HCT116 (cell line): ENCODE data around the gene ERI2. TPM values are rescaled to one million over a fixed set of nuclear protein-coding genes. Genes with fewer than 3 reads are reported as not detected.

ENCODE experiments used
- ATAC-seq: fragments of 200-7000 bp; cut with Tn5 transposase; 2 replicates; pipeline ENCODE4 v1.9.1; 2020; ENCODE audit warnings: mild to moderate bottlenecking, moderate library complexity
- BruUV-seq: library from RNA; stranded (reverse); fragments of 400-500 nt; replicated peaks from 2 replicates; lab custom pipeline; 2021; lab: Mats Ljungman, UMichigan
- CTCF ChIA-PET: fragments of 300-600 bp; sonication (Branson Sonifier 250); formaldehyde crosslinking; loops from one replicate; lab custom pipeline; 2021; ENCODE audit warnings: antibody characterized with exemption; lab: Charles Lee
- POLR2A ChIA-PET: fragments of 300-600, 350-600 bp; sonication (Branson Sonifier 250); formaldehyde crosslinking; loops from one replicate; lab custom pipeline; 2021; ENCODE audit warnings: antibody characterized with exemption; lab: Charles Lee
- RAD21 ChIA-PET, 2 experiments: fragments of 300-600 bp; sonication (Branson Sonifier 250); formaldehyde crosslinking; loops; one replicate each; lab custom pipeline; 2023; ENCODE audit warnings: low total read pairs in 2 of 2; ENCODE audit not compliant: uncharacterized antibody in 2 of 2, unreplicated experiment in 2 of 2, low non-redundant PET in 1 of 2; lab: Charles Lee
- DNase-seq: peaks from one replicate; pipeline ENCODE4 v3.0.0-alpha.2; 2010; ENCODE audit warnings: low read depth, low spot score
- H2AFZ ChIP-seq: fragments of 200-600 bp; shearing (Covaris generic), sonication (generic); 2 replicates; pipeline ENCODE4 v1.6.1; 2017; ENCODE audit warnings: low read depth, mixed run types, mixed read lengths, antibody characterized with exemption, low read length; ENCODE audit not compliant: poor library complexity, severe bottlenecking
- H3K27ac ChIP-seq: 2 replicates; pipeline ENCODE4 v1.5.1; 2012; ENCODE audit warnings: low read depth, low read length
- H3K27me3 ChIP-seq: fragments of 200-600 bp; sonication (generic); 2 replicates; pipeline ENCODE4 v1.6.1; 2016; ENCODE audit warnings: mixed run types, low read length, mixed read lengths; ENCODE audit not compliant: insufficient read depth
- H3K36me3 ChIP-seq, 2 experiments: fragments of 200-500 bp in 1 of 2; fragments of 200-600 bp in 1 of 2; sonication (Bioruptor generic) in 1 of 2; sonication (generic) in 1 of 2; 2 replicates each; pipeline versions ENCODE4 v1.5.1 to v1.6.1; 2014 to 2016; ENCODE audit warnings: low read length in 2 of 2, inconsistent platforms in 1 of 2, mixed read lengths in 1 of 2, mixed run types in 1 of 2; ENCODE audit not compliant: insufficient read depth in 2 of 2, control insufficient read depth in 1 of 2
- H3K4me1 ChIP-seq, 2 experiments: fragments of 200-600 bp in 1 of 2; sonication (generic) in 1 of 2; 2 replicates each; pipeline versions ENCODE4 v1.5.1 to v1.6.1; 2012 to 2017; ENCODE audit warnings: low read length in 2 of 2, inconsistent platforms in 1 of 2, mild to moderate bottlenecking in 1 of 2, mixed read lengths in 1 of 2, mixed run types in 1 of 2, moderate library complexity in 1 of 2; ENCODE audit not compliant: insufficient read depth in 2 of 2, control insufficient read depth in 1 of 2
- H3K4me2 ChIP-seq: fragments of 200-600 bp; sonication (generic); 2 replicates; pipeline ENCODE4 v1.6.1; 2017; ENCODE audit warnings: mixed run types, low read length, mixed read lengths
- H3K4me3 ChIP-seq, 2 experiments: fragments of 200-600 bp in 1 of 2; sonication (generic) in 1 of 2; replicated peaks in 1 of 2; 2 replicates each; pipeline ENCODE4 v1.5.1; 2011 to 2016; ENCODE audit warnings: low read length in 2 of 2, control low read depth in 1 of 2, low read depth in 1 of 2, mild to moderate bottlenecking in 1 of 2, mixed read lengths in 1 of 2, mixed run types in 1 of 2
- H3K79me2 ChIP-seq: fragments of 200-600 bp; sonication (generic); 2 replicates; pipeline ENCODE4 v1.6.1; 2017; ENCODE audit warnings: mild to moderate bottlenecking, mixed run types, low read length, moderate library complexity, mixed read lengths; ENCODE audit not compliant: insufficient read depth
- H3K9ac ChIP-seq: fragments of 200-600 bp; sonication (generic); 2 replicates; pipeline ENCODE4 v1.6.1; 2016; ENCODE audit warnings: low read length, mixed read lengths
- H3K9me2 ChIP-seq: fragments of 200-600 bp; sonication (generic), shearing (Covaris generic); 2 replicates; pipeline ENCODE4 v1.6.1; 2017; ENCODE audit warnings: mixed run types, mild to moderate bottlenecking, moderate library complexity; ENCODE audit not compliant: insufficient read depth
- H3K9me3 ChIP-seq, 2 experiments: fragments of 200-500 bp in 1 of 2; fragments of 200-600 bp in 1 of 2; sonication (Bioruptor generic) in 1 of 2; sonication (generic) in 1 of 2; 2 replicates each; pipeline ENCODE4 v1.6.1; 2014 to 2017; ENCODE audit warnings: low read length in 2 of 2, mixed read lengths in 2 of 2, inconsistent platforms in 1 of 2, low read depth in 1 of 2, mild to moderate bottlenecking in 1 of 2, mixed run types in 1 of 2, moderate library complexity in 1 of 2; ENCODE audit not compliant: control insufficient read depth in 1 of 2, insufficient read depth in 1 of 2
- H4K20me1 ChIP-seq: fragments of 200-600 bp; sonication (generic), shearing (Covaris generic); 2 replicates; pipeline ENCODE4 v1.6.1; 2017; ENCODE audit warnings: mixed run types, mild to moderate bottlenecking, moderate library complexity; ENCODE audit not compliant: insufficient read depth
- ATF3 ChIP-seq: IDR thresholded peaks from 2 replicates; pipeline ENCODE4 v1.6.1; 2012
- CBX3 ChIP-seq: IDR thresholded peaks from 2 replicates; pipeline ENCODE4 v1.6.1; 2012; ENCODE audit warnings: low read depth
- EGR1 ChIP-seq: IDR thresholded peaks from 2 replicates; pipeline ENCODE4 v1.6.1; 2012; ENCODE audit warnings: low read depth
- ELF1 ChIP-seq: IDR thresholded peaks from 2 replicates; pipeline ENCODE4 v1.6.1; 2012; ENCODE audit warnings: low read depth, borderline replicate concordance
- JUND ChIP-seq: IDR thresholded peaks from 2 replicates; pipeline ENCODE4 v1.6.1; 2012
- MAX ChIP-seq: IDR thresholded peaks from 2 replicates; pipeline ENCODE4 v1.6.1; 2012
- POLR2AphosphoS5 ChIP-seq: IDR thresholded peaks from 2 replicates; pipeline ENCODE4 v1.6.1; 2011; ENCODE audit warnings: mild to moderate bottlenecking, low read depth, low read length, moderate library complexity
- RAD21 ChIP-seq: IDR thresholded peaks from 2 replicates; pipeline ENCODE4 v1.6.1; 2012; ENCODE audit warnings: low read depth, mild to moderate bottlenecking
- REST ChIP-seq: IDR thresholded peaks from 2 replicates; pipeline ENCODE4 v1.6.1; 2012; ENCODE audit warnings: low read depth
- SP1 ChIP-seq: IDR thresholded peaks from 2 replicates; pipeline ENCODE4 v1.6.1; 2012; ENCODE audit warnings: low read depth
- SRF ChIP-seq: IDR thresholded peaks from 2 replicates; pipeline ENCODE4 v1.6.1; 2012; ENCODE audit warnings: low read depth
- TCF7L2 ChIP-seq: IDR thresholded peaks from 2 replicates; pipeline ENCODE4 v1.7.0; 2011; ENCODE audit warnings: borderline replicate concordance, inconsistent platforms; ENCODE audit not compliant: insufficient read depth, insufficient read length; ENCODE audit errors: extremely low read depth
- ZBTB33 ChIP-seq: IDR thresholded peaks from 2 replicates; pipeline ENCODE4 v1.6.1; 2011; ENCODE audit warnings: mild to moderate bottlenecking, low read length, moderate library complexity; ENCODE audit not compliant: insufficient replicate concordance; ENCODE audit errors: extremely low read depth
- ZFX ChIP-seq: fragments of 450-650 bp; IDR thresholded peaks from 2 replicates; pipeline ENCODE4 v1.6.1; 2017
- ZNF274 ChIP-seq: fragments of 200-500 bp; sonication (Bioruptor generic); IDR thresholded peaks from 2 replicates; pipeline ENCODE4 v1.6.1; 2014; ENCODE audit warnings: mild to moderate bottlenecking, low read depth, low read length, inconsistent platforms
- intact Hi-C: fragments of 100-400 bp; cut with micrococcal nuclease; formaldehyde crosslinking; loops from 2 replicates; pipeline ENCODE4 v1.10.0; 2022
- total RNA-seq: library from RNA; stranded (reverse); gene quantifications from one replicate; pipeline ENCODE4 v1.2.1, GENCODE V29; 2021; ENCODE audit not compliant: unreplicated experiment

Gene ERI2
- total RNA-seq, 1 experiment from 2014 or later = 42.1 TPM

GRCh38 chr16:20806168-20807050, at the start of gene ERI2, which contains the start of gene REXO5 (continued):
- TF ChIP-seq ELF1 = peak; percentile 75
- no peak; the same call in 1 of the 2 replicates for TF ChIP-seq SRF
- TF ChIP-seq REST = no peak
- no peak for TF ChIP-seq CBX3
- TF ChIP-seq SP1 = peak; percentile 60; the same call in 1 of the 2 replicates
- TF ChIP-seq ATF3 = no peak

GRCh38 chr16:20854963-20855362, 48.7 kb upstream of the ERI2 start:
- no peak overlapping the region for H3K27ac ChIP-seq
- no peaks in the 10 kb centered on the region for H4K20me1 ChIP-seq
- H3K36me3 ChIP-seq = peaks cover 5 to 13% of the 10 kb centered on the region in 2 experiments; a peak in 3 of 4 replicates
- CTCF ChIA-PET = no interaction called here
- no peaks in the 10 kb centered on the region for H3K79me2 ChIP-seq
- intact Hi-C loops = loop anchor here (5.0 kb wide), 3 partner anchors 47 to 1822 kb away; partner anchors contain the start of genes DCUN1D3, LDAF1 and LYRM1
- no peak for DNase-seq
- no peak overlapping the region for H2AFZ ChIP-seq
- H3K27me3 ChIP-seq = no peaks in the 10 kb centered on the region
- POLR2A ChIA-PET = no interaction called here
- no peak overlapping the region for H3K9ac ChIP-seq
- no peak overlapping the region for H3K4me2 ChIP-seq
- H3K4me3 ChIP-seq = no peak overlapping the region
- H3K9me2 ChIP-seq = no peaks in the 10 kb centered on the region
- no peak for ATAC-seq
- peaks cover 19 to 22% of the 10 kb centered on the region in 2 experiments for H3K4me1 ChIP-seq
- H3K9me3 ChIP-seq = no peaks in the 10 kb centered on the region
- no TSS peak for BruUV-seq
- RAD21 ChIA-PET = no interaction called here
- no peak for TF ChIP-seq ZFX
- TF ChIP-seq CBX3 = no peak
- no peak for TF ChIP-seq RAD21
- TF ChIP-seq ELF1 = no peak
- TF ChIP-seq EGR1 = no peak
- TF ChIP-seq MAX = no peak
- no peak for TF ChIP-seq TCF7L2
- TF ChIP-seq SP1 = no peak
- TF ChIP-seq SRF = no peak
- no peak for TF ChIP-seq POLR2AphosphoS5
- no peak for TF ChIP-seq ZNF274
- TF ChIP-seq JUND = no peak
- TF ChIP-seq ZBTB33 = no peak
